GM23248 (cell line): ENCODE data around the gene TAC3. TPM values are rescaled to one million over a fixed set of nuclear protein-coding genes. Genes with fewer than 3 reads are reported as not detected.

Experiments used
- DNase-seq: peaks from one replicate; pipeline ENCODE4 v3.0.0-alpha.2; 2015
- H2AFZ ChIP-seq: fragments of 200-600 bp; sonication (generic); 2 replicates; pipeline ENCODE4 v1.6.1; 2016; ENCODE audit warnings: antibody characterized with exemption
- H3F3A ChIP-seq: fragments of 200-600 bp; sonication (generic); 2 replicates; pipeline ENCODE4 v1.6.1; 2016; ENCODE audit warnings: mild to moderate bottlenecking, antibody characterized with exemption, mixed run types; ENCODE audit not compliant: insufficient read depth
- H3K27ac ChIP-seq: fragments of 200-600 bp; sonication (generic); 2 replicates; pipeline ENCODE4 v1.5.1; 2016; ENCODE audit warnings: mild to moderate bottlenecking
- H3K27me3 ChIP-seq: fragments of 200-600 bp; sonication (generic); replicated peaks from 2 replicates; pipeline ENCODE4 v1.6.1; 2016; ENCODE audit warnings: mild to moderate bottlenecking; ENCODE audit not compliant: insufficient read depth
- H3K36me3 ChIP-seq: fragments of 200-600 bp; sonication (generic); 2 replicates; pipeline ENCODE4 v1.6.1; 2016; ENCODE audit warnings: low read depth, mild to moderate bottlenecking
- H3K4me1 ChIP-seq: fragments of 200-600 bp; sonication (generic); 2 replicates; pipeline ENCODE4 v1.6.1; 2016; ENCODE audit warnings: mild to moderate bottlenecking; ENCODE audit not compliant: insufficient read depth
- H3K4me2 ChIP-seq: fragments of 200-600 bp; sonication (generic); one replicate; pipeline ENCODE4 v1.6.1; 2016; ENCODE audit warnings: mild to moderate bottlenecking; ENCODE audit not compliant: unreplicated experiment
- H3K4me3 ChIP-seq: fragments of 200-600 bp; sonication (generic); 2 replicates; pipeline ENCODE4 v1.5.1; 2016; ENCODE audit warnings: mild to moderate bottlenecking
- H3K79me2 ChIP-seq: fragments of 200-600 bp; sonication (generic); 2 replicates; pipeline ENCODE4 v1.6.1; 2016; ENCODE audit warnings: mild to moderate bottlenecking; ENCODE audit not compliant: insufficient read depth
- H3K9ac ChIP-seq: fragments of 200-600 bp; sonication (generic); 2 replicates; pipeline ENCODE4 v1.6.1; 2016; ENCODE audit warnings: mild to moderate bottlenecking
- H3K9me2 ChIP-seq: fragments of 200-600 bp; sonication (generic); 2 replicates; pipeline ENCODE4 v1.6.1; 2016; ENCODE audit warnings: mixed run types, mild to moderate bottlenecking, moderate library complexity; ENCODE audit not compliant: insufficient read depth
- H3K9me3 ChIP-seq: fragments of 200-600 bp; sonication (generic); one replicate; pipeline ENCODE4 v1.6.1; 2017; ENCODE audit warnings: low read depth
- H4K20me1 ChIP-seq: fragments of 200-600 bp; sonication (generic); 2 replicates; pipeline ENCODE4 v1.6.0; 2016; ENCODE audit not compliant: insufficient read depth
- EZH2 ChIP-seq: fragments of 200-600 bp; sonication (generic); IDR thresholded peaks from 2 replicates; pipeline ENCODE4 v1.6.1; 2018; ENCODE audit warnings: antibody characterized with exemption, mild to moderate bottlenecking; ENCODE audit not compliant: insufficient read depth, poor library complexity, severe bottlenecking
- EZH2phosphoT487 ChIP-seq: fragments of 200-600 bp; sonication (generic); IDR thresholded peaks from 2 replicates; pipeline ENCODE4 v1.6.1; 2018; ENCODE audit warnings: antibody characterized with exemption, moderate library complexity, mild to moderate bottlenecking, low read depth; ENCODE audit not compliant: insufficient read depth
- WGBS, 2 experiments: methylation state at CpG; one replicate each; pipeline ENCODE4 v1.1.6; 2015 to 2017; ENCODE audit warnings: low lambda C conversion rate in 2 of 2, low coverage in 1 of 2; ENCODE audit errors: missing lambda C conversion rate in 2 of 2; 5-methylcytosine and 5-hydroxymethylcytosine counted together
- in situ Hi-C: fragments of 300-500 bp; cut with MboI; formaldehyde crosslinking; loops from 2 replicates; pipeline ENCODE4 v1.15.0; 2020
- polyA plus RNA-seq: library from polyadenylated mRNA; unstranded; fragments of >200 nt; fragmentation: Nextera tagmentation; extraction: Ambion mirVana; gene quantifications from 2 replicates; pipeline ENCODE4 v1.2.1, GENCODE V29; 2016
- total RNA-seq: library from RNA; depleted of rRNA; stranded (reverse); fragments of >200 nt; shearing (Covaris generic); gene quantifications from 2 replicates; pipeline ENCODE4 v1.2.3, GENCODE V29; 2014

The TAC3 gene
- total and polyA plus RNA-seq, 2 experiments from 2014 or later: not detected

- H3K4me3 ChIP-seq: no peak overlapping the region
- H3K4me1 ChIP-seq: 0 out of 2 replicates have a peak, but pooled peaks cover 7% of the 10 kb centered on the region
- H3K9me3 ChIP-seq: no peaks in the 10 kb centered on the region
- no peak overlapping the region for H3K9ac ChIP-seq
- no peaks in the 10 kb centered on the region for H3K79me2 ChIP-seq
- no peak overlapping the region for H3K27ac ChIP-seq
- H3K9me2 ChIP-seq: no peaks in the 10 kb centered on the region
- TF ChIP-seq EZH2phosphoT487 (no peak), EZH2 (no peak)
- DNase-seq: no peak
- 0 out of 2 replicates have a peak, but pooled peaks cover 4% of the 10 kb centered on the region for H3K27me3 ChIP-seq
- WGBS, 2 experiments: 94 to 95% methylated on average over 4 of the region's 4 CpGs
- H3F3A ChIP-seq: no peaks in the 10 kb centered on the region
- in situ Hi-C loops: no loop called here
- no peak overlapping the region for H3K4me2 ChIP-seq
- no peaks in the 10 kb centered on the region for H4K20me1 ChIP-seq
- H3K36me3 ChIP-seq: no peaks in the 10 kb centered on the region
- no peak overlapping the region for H2AFZ ChIP-seq
These were observed 32.8 kb upstream of the TAC3 start for GRCh38 chr12:57049119-57049446.

DNA sequence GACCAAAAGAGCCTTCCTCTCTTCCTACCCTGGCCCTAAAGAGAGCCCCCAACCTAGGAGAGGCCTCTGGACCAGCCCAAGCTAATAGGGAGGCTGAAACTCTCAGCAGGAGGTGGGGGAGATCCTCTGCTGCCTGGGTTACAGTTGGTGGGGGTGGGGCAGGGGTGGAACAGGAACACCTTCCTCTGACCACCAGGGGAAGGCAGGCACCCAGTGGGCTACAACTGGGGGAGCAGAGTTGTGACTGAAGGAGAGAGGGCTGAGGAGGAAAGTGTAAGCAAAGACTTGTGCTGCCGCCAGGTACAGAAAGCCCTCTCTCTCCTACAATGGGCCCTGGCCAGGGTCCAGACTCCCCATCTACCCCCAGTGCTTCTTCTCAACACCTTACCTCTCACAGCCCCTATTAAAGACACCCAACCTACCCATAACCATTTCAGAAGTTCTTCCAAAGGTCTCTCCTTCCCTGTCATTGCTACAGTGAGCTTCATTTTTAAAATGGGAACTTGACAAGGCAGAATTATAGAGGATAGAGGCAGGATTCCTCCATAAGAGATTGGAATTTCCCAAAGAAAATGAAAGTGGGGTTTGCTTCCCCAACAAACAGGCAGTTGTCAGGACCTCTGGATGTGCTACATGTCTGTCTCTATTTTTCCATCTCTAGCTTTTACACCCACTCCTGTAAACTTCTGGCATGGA lies 32.2 kb upstream of the TAC3 start:
- in situ Hi-C loops: no loop called here
- H3K27ac ChIP-seq: no peak overlapping the region
- H3K4me2 ChIP-seq: no peak overlapping the region
- no peaks in the 10 kb centered on the region for H3K36me3 ChIP-seq
- no peaks in the 10 kb centered on the region for H3F3A ChIP-seq
- H3K4me3 ChIP-seq: no peak overlapping the region
- DNase-seq: no peak
- H3K4me1 ChIP-seq: 0 out of 2 replicates have a peak, but pooled peaks cover 7% of the 10 kb centered on the region
- H2AFZ ChIP-seq: no peak overlapping the region
- TF ChIP-seq EZH2 (no peak), EZH2phosphoT487 (no peak)
- no peaks in the 10 kb centered on the region for H3K79me2 ChIP-seq
- H3K9me2 ChIP-seq: no peaks in the 10 kb centered on the region
- no peaks in the 10 kb centered on the region for H4K20me1 ChIP-seq
- H3K9me3 ChIP-seq: no peaks in the 10 kb centered on the region
- H3K9ac ChIP-seq: no peak overlapping the region
- 85 to 87% methylated on average over 1 of the region's 1 CpG for WGBS, 2 experiments
- 0 out of 2 replicates have a peak, but pooled peaks cover 4% of the 10 kb centered on the region for H3K27me3 ChIP-seq

DNA sequence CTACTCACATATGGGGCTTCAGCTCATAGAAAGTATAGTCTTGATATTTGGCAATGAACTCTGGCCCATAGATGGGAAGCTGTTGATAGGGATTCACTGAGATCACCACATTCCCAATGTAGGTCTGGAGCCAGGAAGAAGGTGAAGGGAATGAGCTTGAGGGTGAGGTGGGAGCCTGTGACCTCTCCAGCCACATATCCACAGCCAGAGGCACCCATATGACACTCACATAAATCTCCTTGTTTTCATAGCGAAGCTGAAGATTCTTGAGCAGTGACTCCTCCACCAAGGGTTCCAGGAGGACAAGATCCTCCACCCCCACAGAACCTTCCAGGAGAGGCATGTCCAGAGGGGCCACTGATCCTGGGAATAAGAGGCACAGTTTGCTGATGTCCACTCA lies 31.7 kb upstream of the TAC3 start:
- Histone ChIP-seq H2AFZ (no peak overlapping the region), H3F3A (no peaks in the 10 kb centered on the region), H4K20me1 (no peaks in the 10 kb centered on the region), H3K4me3 (no peak overlapping the region), H3K4me1 (0 out of 2 replicates have a peak, but pooled peaks cover 7% of the 10 kb centered on the region), H3K27ac (no peak overlapping the region), H3K36me3 (no peaks in the 10 kb centered on the region), H3K9me3 (no peaks in the 10 kb centered on the region), H3K9me2 (no peaks in the 10 kb centered on the region), H3K79me2 (no peaks in the 10 kb centered on the region), H3K9ac (no peak overlapping the region), H3K4me2 (no peak overlapping the region), H3K27me3 (peaks cover 9% of the 10 kb centered on the region; the same call in 1 of the 2 replicates)
- TF ChIP-seq EZH2 (no peak), EZH2phosphoT487 (no peak)
- DNase-seq: peak; percentile 28
- in situ Hi-C loops: no loop called here
- 15 to 20% methylated on average over 1 of the region's 1 CpG for WGBS, 2 experiments

- 63 to 64% methylated on average over 8 to 10 of the region's 10 CpGs for WGBS, 2 experiments
- Histone ChIP-seq H3F3A (no peaks in the 10 kb centered on the region), H3K4me3 (no peak overlapping the region), H4K20me1 (no peaks in the 10 kb centered on the region), H3K9ac (no peak overlapping the region), H3K9me2 (no peaks in the 10 kb centered on the region), H3K4me2 (no peak overlapping the region), H3K36me3 (no peaks in the 10 kb centered on the region), H3K27me3 (peaks cover 10% of the 10 kb centered on the region), H3K4me1 (0 out of 2 replicates have a peak, but pooled peaks cover 7% of the 10 kb centered on the region), H2AFZ (no peak overlapping the region), H3K9me3 (no peaks in the 10 kb centered on the region), H3K79me2 (no peaks in the 10 kb centered on the region), H3K27ac (no peak overlapping the region)
- TF ChIP-seq EZH2phosphoT487 (no peak), EZH2 (no peak)
- DNase-seq: no peak
- in situ Hi-C loops: no loop called here
These were observed 30.9 kb upstream of the TAC3 start for GRCh38 chr12:57046947-57047890.
